Hepatocyte (in vitro differentiated cells): Measurements from ENCODE around the gene UGT1A5. TPM values are rescaled to one million over a fixed set of nuclear protein-coding genes. Genes with fewer than 3 reads are reported as not detected.

Experiments used
- DNase-seq: peaks from one replicate; pipeline ENCODE4 v3.0.0-alpha.2; 2016; ENCODE audit warnings: low spot score
- H2AFZ ChIP-seq: fragments of 200-600 bp; sonication (generic); 2 replicates; pipeline ENCODE4 v1.6.0; 2016; ENCODE audit warnings: antibody characterized with exemption, mild to moderate bottlenecking
- H3K27ac ChIP-seq: fragments of 200-600 bp; sonication (generic); 2 replicates; pipeline ENCODE4 v1.5.1; 2016; ENCODE audit warnings: mild to moderate bottlenecking
- H3K27me3 ChIP-seq: fragments of 200-600 bp; sonication (generic); 2 replicates; pipeline ENCODE4 v1.6.1; 2016
- H3K36me3 ChIP-seq: fragments of 200-600 bp; sonication (generic); replicated peaks from 2 replicates; pipeline ENCODE4 v1.5.1; 2016; ENCODE audit warnings: low read depth; ENCODE audit not compliant: insufficient read depth
- H3K4me1 ChIP-seq: fragments of 200-600 bp; sonication (generic); 2 replicates; pipeline ENCODE4 v1.5.1; 2016; ENCODE audit warnings: mild to moderate bottlenecking, moderate library complexity; ENCODE audit not compliant: insufficient read depth
- H3K4me2 ChIP-seq: fragments of 200-600 bp; sonication (generic); 2 replicates; pipeline ENCODE4 v1.6.0; 2016
- H3K4me3 ChIP-seq: fragments of 200-600 bp; sonication (generic); 2 replicates; pipeline ENCODE4 v1.5.1; 2016; ENCODE audit warnings: mild to moderate bottlenecking
- H3K79me2 ChIP-seq: fragments of 200-600 bp; sonication (generic); 2 replicates; pipeline ENCODE4 v1.6.0; 2017; ENCODE audit warnings: mild to moderate bottlenecking
- H3K9me2 ChIP-seq: fragments of 200-600 bp; sonication (generic); replicated peaks from 2 replicates; pipeline ENCODE4 v1.6.0; 2017; ENCODE audit warnings: mild to moderate bottlenecking; ENCODE audit not compliant: insufficient read depth
- H3K9me3 ChIP-seq: fragments of 200-600 bp; sonication (generic); 2 replicates; pipeline ENCODE4 v1.5.1; 2016; ENCODE audit warnings: low read depth, mild to moderate bottlenecking
- H4K20me1 ChIP-seq: fragments of 200-600 bp; sonication (generic); 2 replicates; pipeline ENCODE4 v1.6.0; 2016; ENCODE audit warnings: mild to moderate bottlenecking; ENCODE audit not compliant: insufficient read depth, poor library complexity, severe bottlenecking
- EZH2 ChIP-seq: fragments of 200-600 bp; sonication (generic); IDR thresholded peaks from 2 replicates; pipeline ENCODE4 v1.6.1; 2016; ENCODE audit warnings: antibody characterized with exemption, mild to moderate bottlenecking, borderline replicate concordance
- EZH2phosphoT487 ChIP-seq: fragments of 200-600 bp; sonication (generic); IDR thresholded peaks from one replicate; pipeline ENCODE4 v1.6.1; 2018; ENCODE audit warnings: antibody characterized with exemption, mild to moderate bottlenecking, low read depth, moderate library complexity; ENCODE audit not compliant: unreplicated experiment, severe bottlenecking
- WGBS: methylation state at CpG from one replicate; pipeline ENCODE4 v1.1.6; 2016; ENCODE audit warnings: low lambda C conversion rate; ENCODE audit errors: missing lambda C conversion rate; 5-methylcytosine and 5-hydroxymethylcytosine counted together
- polyA plus RNA-seq: library from polyadenylated mRNA; unstranded; fragments of >200 nt; fragmentation: Nextera tagmentation; extraction: Ambion mirVana; gene quantifications from 2 replicates; pipeline ENCODE4 v1.2.1, GENCODE V29; 2016
- total RNA-seq: library from RNA; depleted of rRNA; stranded (reverse); fragments of >200 nt; gene quantifications from 2 replicates; pipeline ENCODE4 v1.2.3, GENCODE V29; 2014
- TF ChIP-seq, protein P1 (sequence below): fragments of 200-600 bp; sonication (generic); IDR thresholded peaks from 2 replicates; pipeline ENCODE4 v1.5.1; 2016; ENCODE audit warnings: antibody characterized with exemption, mild to moderate bottlenecking; ENCODE audit not compliant: poor library complexity

UGT1A5 gene
- total and polyA plus RNA-seq, 2 experiments from 2014 or later = not detected

GRCh38 chr2:233803994-233804393 lies 91.3 kb downstream of the UGT1A5 start:
- DNase-seq = no peak
- H3K9me2 ChIP-seq = no peaks in the 10 kb centered on the region
- H3K36me3 ChIP-seq = no peaks in the 10 kb centered on the region
- no peak overlapping the region for H3K4me2 ChIP-seq
- WGBS = 68% methylated on average over 8 of the region's 8 CpGs
- no peaks in the 10 kb centered on the region for H3K79me2 ChIP-seq
- no peaks in the 10 kb centered on the region for H3K9me3 ChIP-seq
- no peak overlapping the region for H3K4me3 ChIP-seq
- no peaks in the 10 kb centered on the region for H4K20me1 ChIP-seq
- no peak overlapping the region for H2AFZ ChIP-seq
- no peaks in the 10 kb centered on the region for H3K27me3 ChIP-seq
- H3K27ac ChIP-seq = no peak overlapping the region
- TF ChIP-seq, protein P1, sequence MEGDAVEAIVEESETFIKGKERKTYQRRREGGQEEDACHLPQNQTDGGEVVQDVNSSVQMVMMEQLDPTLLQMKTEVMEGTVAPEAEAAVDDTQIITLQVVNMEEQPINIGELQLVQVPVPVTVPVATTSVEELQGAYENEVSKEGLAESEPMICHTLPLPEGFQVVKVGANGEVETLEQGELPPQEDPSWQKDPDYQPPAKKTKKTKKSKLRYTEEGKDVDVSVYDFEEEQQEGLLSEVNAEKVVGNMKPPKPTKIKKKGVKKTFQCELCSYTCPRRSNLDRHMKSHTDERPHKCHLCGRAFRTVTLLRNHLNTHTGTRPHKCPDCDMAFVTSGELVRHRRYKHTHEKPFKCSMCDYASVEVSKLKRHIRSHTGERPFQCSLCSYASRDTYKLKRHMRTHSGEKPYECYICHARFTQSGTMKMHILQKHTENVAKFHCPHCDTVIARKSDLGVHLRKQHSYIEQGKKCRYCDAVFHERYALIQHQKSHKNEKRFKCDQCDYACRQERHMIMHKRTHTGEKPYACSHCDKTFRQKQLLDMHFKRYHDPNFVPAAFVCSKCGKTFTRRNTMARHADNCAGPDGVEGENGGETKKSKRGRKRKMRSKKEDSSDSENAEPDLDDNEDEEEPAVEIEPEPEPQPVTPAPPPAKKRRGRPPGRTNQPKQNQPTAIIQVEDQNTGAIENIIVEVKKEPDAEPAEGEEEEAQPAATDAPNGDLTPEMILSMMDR = no peak
- TF ChIP-seq EZH2phosphoT487 (no peak), EZH2 (no peak)
- no peaks in the 10 kb centered on the region for H3K4me1 ChIP-seq

- 72% methylated on average over 12 of the region's 12 CpGs for WGBS
- DNase-seq = no peak
- Histone ChIP-seq H3K4me1 (no peaks in the 10 kb centered on the region), H4K20me1 (no peaks in the 10 kb centered on the region), H3K27me3 (no peaks in the 10 kb centered on the region), H3K4me3 (no peak overlapping the region), H3K27ac (no peak overlapping the region), H3K79me2 (no peaks in the 10 kb centered on the region), H2AFZ (no peak overlapping the region), H3K9me2 (no peaks in the 10 kb centered on the region), H3K36me3 (no peaks in the 10 kb centered on the region), H3K9me3 (no peaks in the 10 kb centered on the region), H3K4me2 (no peak overlapping the region)
- TF ChIP-seq EZH2phosphoT487 (no peak), EZH2 (no peak)
- TF ChIP-seq, protein P1 = no peak
Observed at GRCh38 chr2:233807215-233807865, 94.6 kb downstream of the UGT1A5 start.

- H3K9me3 ChIP-seq = no peaks in the 10 kb centered on the region
- no peak overlapping the region for H3K4me3 ChIP-seq
- no peaks in the 10 kb centered on the region for H4K20me1 ChIP-seq
- no peak overlapping the region for H2AFZ ChIP-seq
- H3K36me3 ChIP-seq = no peaks in the 10 kb centered on the region
- no peaks in the 10 kb centered on the region for H3K4me1 ChIP-seq
- TF ChIP-seq, protein P1 = no peak
- TF ChIP-seq EZH2phosphoT487 (no peak), EZH2 (no peak)
- WGBS = 81% methylated on average over 10 of the region's 10 CpGs
- H3K79me2 ChIP-seq = no peaks in the 10 kb centered on the region
- no peaks in the 10 kb centered on the region for H3K27me3 ChIP-seq
- H3K9me2 ChIP-seq = no peaks in the 10 kb centered on the region
- no peak overlapping the region for H3K27ac ChIP-seq
- H3K4me2 ChIP-seq = no peak overlapping the region
- no peak for DNase-seq
Observed at GRCh38 chr2:233807966-233808935, 95.5 kb downstream of the UGT1A5 start.
